ENCODE measurements around the gene SEC24B. TPM values are rescaled to one million over a fixed set of nuclear protein-coding genes. Genes with fewer than 3 reads are reported as not detected.
"Not testable (repeated sequence)": the region's sequence is repeated elsewhere in the genome, so short reads cannot be mapped to it uniquely, and the experiment has no call there.

The SEC24B gene
- total RNA-seq, 1 experiment from 2014 or later, result 27.1 TPM

DNA sequence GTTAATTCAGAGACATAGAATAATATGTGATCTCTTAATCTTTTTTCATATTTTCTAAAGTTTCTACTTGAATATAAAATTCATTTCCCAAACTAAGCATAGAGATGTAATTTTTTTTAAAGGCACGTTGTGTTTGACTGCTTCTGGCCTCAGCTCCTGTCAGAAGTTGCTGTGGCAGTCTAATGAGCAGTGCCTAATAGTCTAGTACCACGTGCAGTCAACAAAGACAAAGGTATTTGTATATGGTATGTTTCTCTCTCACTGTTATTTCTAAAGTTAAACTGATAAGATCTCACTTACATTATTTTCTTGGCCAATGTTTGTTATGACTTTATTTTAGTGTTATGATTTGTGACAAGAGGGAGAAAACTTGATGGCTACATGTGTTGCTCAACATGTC, 77.8 kb downstream of the SEC24B start:
- Histone ChIP-seq H2BK20ac (ENCODE audit: low read depth, low read length, poor library complexity, severe bottlenecking) (no peak overlapping the region), H3K4me2 (ENCODE audit: insufficient read depth, insufficient read length, low read length) (no peak overlapping the region), H3T11ph (ENCODE audit: low read length) (no peak overlapping the region), H4K20me1 (ENCODE audit: control insufficient read depth, insufficient read depth, insufficient read length) (no peaks in the 10 kb centered on the region), H2AK5ac (ENCODE audit: insufficient read length, low read length) (no peak overlapping the region), H3K79me2 (ENCODE audit: insufficient read depth, low read length) (no peaks in the 10 kb centered on the region), H2BK15ac (ENCODE audit: low read depth, low read length) (no peak overlapping the region), H2AFZ (ENCODE audit: low read length) (no peak overlapping the region), H3K27me3 (ENCODE audit: insufficient read depth, low read length) (no peaks in the 10 kb centered on the region), H3K4me1 (ENCODE audit: insufficient read depth, low read length) (no peaks in the 10 kb centered on the region), H3K79me1 (ENCODE audit: insufficient read depth, low read depth, low read length, poor library complexity, severe bottlenecking) (no peaks in the 10 kb centered on the region), H4K91ac (ENCODE audit: insufficient read length, low read depth, low read length) (no peak overlapping the region), H3K9me3 (ENCODE audit: control insufficient read depth, low read depth, low read length) (no peaks in the 10 kb centered on the region), H4K8ac (replicated peaks; ENCODE audit: insufficient read length, low read depth, low read length) (no peak overlapping the region), H3K9ac (ENCODE audit: extremely low read depth, insufficient read length, low read length) (no peak overlapping the region), H3K18ac (ENCODE audit: insufficient read length, low read depth, low read length) (no peak overlapping the region), H2BK12ac (ENCODE audit: insufficient read length, low read depth, low read length) (no peak overlapping the region), H2BK5ac (ENCODE audit: insufficient read length, low read length) (no peak overlapping the region), H2BK120ac (ENCODE audit: low read depth, low read length, poor library complexity, severe bottlenecking) (no peak overlapping the region), H3K56ac (ENCODE audit: insufficient read length, low read depth, low read length) (no peak overlapping the region), H3K14ac (ENCODE audit: insufficient read depth, low read length) (no peak overlapping the region), H3K23ac (ENCODE audit: insufficient read length, low read depth, low read length) (no peak overlapping the region), H3K27ac (ENCODE audit: insufficient read length, low read depth, low read length) (no peak overlapping the region), H4K5ac (ENCODE audit: insufficient read length, low read depth, low read length) (no peak overlapping the region), H3K23me2 (ENCODE audit: insufficient read length, low read depth, low read length, poor library complexity, severe bottlenecking) (no peaks in the 10 kb centered on the region), H3K4ac (ENCODE audit: low read depth, low read length) (no peak overlapping the region)
- TF ChIP-seq, protein P1, sequence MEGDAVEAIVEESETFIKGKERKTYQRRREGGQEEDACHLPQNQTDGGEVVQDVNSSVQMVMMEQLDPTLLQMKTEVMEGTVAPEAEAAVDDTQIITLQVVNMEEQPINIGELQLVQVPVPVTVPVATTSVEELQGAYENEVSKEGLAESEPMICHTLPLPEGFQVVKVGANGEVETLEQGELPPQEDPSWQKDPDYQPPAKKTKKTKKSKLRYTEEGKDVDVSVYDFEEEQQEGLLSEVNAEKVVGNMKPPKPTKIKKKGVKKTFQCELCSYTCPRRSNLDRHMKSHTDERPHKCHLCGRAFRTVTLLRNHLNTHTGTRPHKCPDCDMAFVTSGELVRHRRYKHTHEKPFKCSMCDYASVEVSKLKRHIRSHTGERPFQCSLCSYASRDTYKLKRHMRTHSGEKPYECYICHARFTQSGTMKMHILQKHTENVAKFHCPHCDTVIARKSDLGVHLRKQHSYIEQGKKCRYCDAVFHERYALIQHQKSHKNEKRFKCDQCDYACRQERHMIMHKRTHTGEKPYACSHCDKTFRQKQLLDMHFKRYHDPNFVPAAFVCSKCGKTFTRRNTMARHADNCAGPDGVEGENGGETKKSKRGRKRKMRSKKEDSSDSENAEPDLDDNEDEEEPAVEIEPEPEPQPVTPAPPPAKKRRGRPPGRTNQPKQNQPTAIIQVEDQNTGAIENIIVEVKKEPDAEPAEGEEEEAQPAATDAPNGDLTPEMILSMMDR (conservative IDR thresholded peaks at IDR 0.05), result no peak
- no peak for DNase-seq
- WGBS (ENCODE audit: extremely low coverage, insufficient read length, low lambda C conversion rate), result no CpG with 5 or more reads among the region's 2 CpGs
- Mint-ChIP-seq H3K4me3 (no peak overlapping the region), H3K4me1 (no peaks in the 10 kb centered on the region), H3K27me3 (ENCODE audit: low read depth) (no peaks in the 10 kb centered on the region), H3K9me3 (no peaks in the 10 kb centered on the region), H3K36me3 (ENCODE audit: insufficient read depth in 1 of 3, low read depth in 3 of 3) (peaks cover 20 to 63% (median 50%) of the 10 kb centered on the region in 3 experiments), H3K27ac (no peak overlapping the region)

DNA sequence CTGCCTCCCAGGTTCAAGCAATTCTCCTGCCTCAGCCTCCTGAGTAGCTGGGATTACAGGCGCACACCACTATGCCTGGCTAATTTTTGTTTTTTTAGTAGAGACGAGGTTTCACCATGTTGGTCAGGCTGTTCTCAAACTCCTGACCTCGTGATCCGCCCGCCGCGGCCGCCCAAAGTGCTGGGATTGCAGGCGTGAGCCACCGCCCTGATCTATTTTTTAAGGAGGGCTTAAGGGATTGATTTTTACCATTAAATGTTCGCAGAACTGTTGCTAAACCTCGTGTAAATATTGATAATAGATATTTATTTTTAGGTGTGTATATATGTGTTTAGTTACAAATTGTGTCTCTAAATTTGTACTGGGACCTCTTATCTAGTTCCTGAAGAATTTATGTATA, 79.8 kb downstream of the SEC24B start:
- H3K9me3 Mint-ChIP-seq; H3K79me1 ChIP-seq (ENCODE audit: insufficient read depth, low read depth, low read length, poor library complexity, severe bottlenecking); H4K91ac ChIP-seq (ENCODE audit: insufficient read length, low read depth, low read length); H2AK5ac ChIP-seq (ENCODE audit: insufficient read length, low read length); H2BK20ac ChIP-seq (ENCODE audit: low read depth, low read length, poor library complexity, severe bottlenecking); H3K23ac ChIP-seq (ENCODE audit: insufficient read length, low read depth, low read length); H3K23me2 ChIP-seq (ENCODE audit: insufficient read length, low read depth, low read length, poor library complexity, severe bottlenecking); H3K4me2 ChIP-seq (ENCODE audit: insufficient read depth, insufficient read length, low read length); H2BK12ac ChIP-seq (ENCODE audit: insufficient read length, low read depth, low read length); H3K27me3 ChIP-seq (ENCODE audit: insufficient read depth, low read length); DNase-seq; H2BK120ac ChIP-seq (ENCODE audit: low read depth, low read length, poor library complexity, severe bottlenecking); H3T11ph ChIP-seq (ENCODE audit: low read length); H3K9ac ChIP-seq (ENCODE audit: extremely low read depth, insufficient read length, low read length); H3K79me2 ChIP-seq (ENCODE audit: insufficient read depth, low read length); H3K14ac ChIP-seq (ENCODE audit: insufficient read depth, low read length); H2BK15ac ChIP-seq (ENCODE audit: low read depth, low read length); H4K20me1 ChIP-seq (ENCODE audit: control insufficient read depth, insufficient read depth, insufficient read length); H3K9me3 ChIP-seq (ENCODE audit: control insufficient read depth, low read depth, low read length); H3K4me1 Mint-ChIP-seq; H3K4me1 ChIP-seq (ENCODE audit: insufficient read depth, low read length); H3K4ac ChIP-seq (ENCODE audit: low read depth, low read length); H4K5ac ChIP-seq (ENCODE audit: insufficient read length, low read depth, low read length); H3K56ac ChIP-seq (ENCODE audit: insufficient read length, low read depth, low read length); H3K4me3 Mint-ChIP-seq; H2BK5ac ChIP-seq (ENCODE audit: insufficient read length, low read length); H3K27ac Mint-ChIP-seq; H3K27me3 Mint-ChIP-seq (ENCODE audit: low read depth); H2AFZ ChIP-seq (ENCODE audit: low read length); H4K8ac ChIP-seq (replicated peaks; ENCODE audit: insufficient read length, low read depth, low read length); H3K27ac ChIP-seq (ENCODE audit: insufficient read length, low read depth, low read length); H3K18ac ChIP-seq (ENCODE audit: insufficient read length, low read depth, low read length): not testable (repeated sequence)
- no CpG with 5 or more reads among the region's 12 CpGs for WGBS (ENCODE audit: extremely low coverage, insufficient read length, low lambda C conversion rate)
- peaks cover 23 to 68% (median 64%) of the 10 kb centered on the region in 3 experiments for H3K36me3 Mint-ChIP-seq (ENCODE audit: insufficient read depth in 1 of 3, low read depth in 3 of 3)

All from H9 (cell line).